NOMO-1 treated with DMSO at 0.1 percent for 48 hours (cell line): Measurements from ENCODE around the gene RIT1.
"Not testable (repeated sequence)": the region's sequence is repeated elsewhere in the genome, so short reads cannot be mapped to it uniquely, and the experiment has no call there.

Experiments
- DNase-seq: peaks from one replicate; lab custom pipeline; 2025; ENCODE audit not compliant: unreplicated experiment; lab: John Stamatoyannopoulos, UW

The RIT1 gene

DNA sequence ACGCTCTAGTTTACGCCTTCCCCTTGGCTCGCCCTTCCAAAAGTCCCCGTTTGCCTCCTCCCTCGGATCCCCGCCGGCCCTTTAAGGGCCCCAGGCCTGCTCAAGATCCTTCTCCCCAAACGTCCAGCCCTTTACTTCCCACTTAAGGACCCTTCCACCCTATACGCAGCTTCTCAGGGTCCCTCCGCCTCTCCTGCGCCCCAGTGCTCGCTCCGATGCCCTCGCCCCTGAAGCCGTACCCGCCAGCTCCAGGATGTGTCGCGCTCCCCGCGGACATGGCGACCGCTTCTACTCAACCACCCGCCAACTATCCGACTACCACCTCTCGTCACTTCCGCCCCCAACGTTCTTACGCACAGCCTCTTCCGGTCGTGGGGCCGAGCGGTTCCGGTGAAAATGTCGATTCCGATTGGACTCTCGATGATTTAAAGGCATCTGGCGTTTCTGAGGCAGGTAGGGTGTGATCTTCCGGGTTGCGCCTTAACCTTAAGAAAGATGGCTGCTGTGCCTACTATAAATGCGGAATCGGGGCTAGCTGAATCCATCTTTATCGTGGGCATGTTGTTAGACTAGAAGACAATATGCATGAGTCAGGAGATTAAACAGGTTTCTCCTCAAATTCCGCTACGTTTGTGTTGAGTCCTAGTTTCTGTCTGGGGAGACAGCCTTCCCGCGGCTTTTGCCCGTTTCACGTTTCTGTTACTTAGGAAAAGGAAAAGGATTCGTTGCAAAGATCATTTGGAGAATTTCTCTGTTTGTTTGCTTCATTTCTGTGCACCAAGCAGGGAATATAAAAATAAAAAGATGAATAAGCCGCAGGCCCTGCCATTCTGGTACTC is 23.2 kb upstream of the RIT1 start, which contains the start of gene KHDC4:
TSS of gene KHDC4 (minus strand) at position 317 of the 839 bp plus-strand sequence. CDS start at position 277, 40 bp downstream.
- DNase-seq: peak; percentile 99

GRCh38 chr1:155933591-155934096 is 22.5 kb upstream of the RIT1 start:
- DNase-seq: peak; percentile 12

- DNase-seq: no peak
Measured at GRCh38 chr1:155932487-155932886, 21.3 kb upstream of the RIT1 start.

- no peak for DNase-seq
Measured at GRCh38 chr1:155932081-155932480, 20.9 kb upstream of the RIT1 start.

GRCh38 chr1:155931332-155932038 is 20.3 kb upstream of the RIT1 start:
- DNase-seq: no peak

GRCh38 chr1:155930725-155931124 is 19.6 kb upstream of the RIT1 start:
- DNase-seq: not testable (repeated sequence)

- no peak for DNase-seq
Measured at GRCh38 chr1:155929057-155929456, 17.9 kb upstream of the RIT1 start.

- no peak for DNase-seq
Measured at GRCh38 chr1:155925506-155925905, 14.4 kb upstream of the RIT1 start.

DNA sequence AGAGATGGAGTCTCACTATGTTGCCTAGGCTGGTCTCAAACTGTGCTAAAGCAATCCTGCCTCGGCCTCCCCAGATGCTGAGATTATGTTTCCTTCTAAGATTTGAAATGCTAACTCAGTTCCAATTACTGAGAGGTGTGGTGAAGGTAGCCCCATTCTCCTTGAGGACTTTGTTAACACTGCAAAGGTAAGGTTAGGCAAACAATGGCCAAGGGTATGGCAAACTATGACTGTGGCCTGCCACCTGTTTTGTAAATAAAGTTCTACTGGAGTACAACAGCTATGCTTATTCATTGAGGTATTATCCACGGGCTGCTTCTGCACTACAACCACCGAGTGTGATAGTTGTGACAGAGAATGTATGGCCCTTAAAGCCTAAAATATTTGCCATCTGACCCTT is 9.6 kb upstream of the RIT1 start:
- no peak for DNase-seq

DNA sequence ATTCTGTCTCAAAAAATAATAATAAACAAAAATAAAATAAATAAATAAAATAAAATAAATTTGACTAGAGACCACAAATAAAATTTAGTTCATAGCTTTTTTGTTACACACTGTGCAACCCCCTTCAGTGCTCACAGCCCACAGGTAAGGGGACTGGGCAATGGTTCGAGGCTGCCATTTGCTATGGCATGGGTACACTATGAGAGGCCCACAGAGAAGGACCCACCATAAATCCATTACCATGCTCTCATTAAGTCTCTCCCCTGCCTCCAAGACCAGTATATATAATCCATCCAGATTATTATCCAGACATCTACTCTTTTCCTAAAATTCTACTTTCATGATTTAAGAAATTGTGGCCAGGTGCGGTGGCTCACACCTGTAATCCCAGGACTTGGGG is 8.7 kb upstream of the RIT1 start:
- DNase-seq: no peak

DNA sequence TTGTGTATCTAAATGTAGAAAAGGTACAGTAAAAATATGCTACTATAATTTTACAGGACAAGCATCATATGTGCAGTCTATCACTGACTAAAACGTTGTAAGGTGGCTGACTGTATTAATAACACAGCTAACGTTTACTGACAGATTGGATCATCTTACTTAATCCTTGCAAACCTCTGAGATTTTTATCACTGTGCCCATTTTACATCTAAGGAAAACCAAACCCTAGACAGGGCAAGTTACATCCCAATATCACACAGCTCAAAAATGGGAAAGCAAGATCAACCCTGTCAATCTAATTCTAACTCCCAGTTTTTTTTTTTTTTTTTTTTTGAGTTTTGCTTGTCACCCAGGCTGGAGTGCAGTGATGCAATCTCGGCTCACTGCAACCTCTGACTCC is 7.5 kb upstream of the RIT1 start:
- DNase-seq: no peak

- DNase-seq: no peak
Measured at GRCh38 chr1:155913969-155914757, 3.0 kb upstream of the RIT1 start.

DNA sequence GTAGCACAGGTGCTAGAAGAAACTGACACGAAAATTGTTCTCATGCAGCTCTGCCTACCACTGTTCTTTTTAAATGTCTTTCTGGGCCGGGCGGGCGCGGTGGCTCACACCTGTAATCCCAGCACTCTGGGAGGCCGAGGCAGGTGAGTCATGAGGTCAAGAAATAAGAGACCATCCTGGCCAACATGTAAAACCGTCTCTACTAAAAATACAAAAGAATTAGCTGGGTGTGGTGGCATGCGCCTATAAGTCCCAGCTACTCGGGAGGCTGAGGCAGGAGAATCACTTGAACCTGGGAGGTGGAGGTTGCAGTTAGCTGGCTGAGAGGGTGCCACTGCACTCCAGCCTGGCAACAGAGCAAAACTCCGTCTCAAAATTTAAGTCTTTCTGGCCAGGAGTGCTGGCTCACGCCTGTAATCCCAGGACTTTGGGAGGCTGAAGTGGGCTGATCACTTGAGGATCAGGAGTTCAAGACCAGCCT is 947 bp upstream of the RIT1 start:
- DNase-seq: no peak

GRCh38 chr1:155910621-155911121 is 478 bp downstream of the RIT1 start:
- DNase-seq: no peak

GRCh38 chr1:155909894-155910293 is 1.3 kb downstream of the RIT1 start:
- DNase-seq: peak; percentile 85

DNA sequence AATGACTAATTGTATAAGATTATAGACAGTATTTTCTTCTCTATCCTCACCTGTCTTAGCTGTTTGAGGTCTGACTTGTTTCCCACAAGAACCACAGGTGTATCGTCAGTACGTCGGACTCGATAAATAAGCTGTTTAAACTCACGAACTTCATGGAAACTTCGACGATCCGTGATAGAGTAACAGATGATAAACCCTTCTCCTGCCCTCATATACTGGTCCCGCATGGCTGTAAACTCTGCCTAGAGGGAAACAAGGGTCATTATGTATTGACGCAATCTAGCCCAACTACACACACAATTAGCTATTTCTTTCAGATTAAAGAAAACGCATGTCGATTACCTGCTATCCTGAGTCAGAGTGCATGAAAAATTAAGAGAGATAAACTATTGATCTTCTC is 6.9 kb downstream of the RIT1 start:
- DNase-seq: no peak

GRCh38 chr1:155900161-155900560 is 11.0 kb downstream of the RIT1 start:
- no peak for DNase-seq

GRCh38 chr1:155899683-155900082 is 11.5 kb downstream of the RIT1 start:
- no peak for DNase-seq

DNA sequence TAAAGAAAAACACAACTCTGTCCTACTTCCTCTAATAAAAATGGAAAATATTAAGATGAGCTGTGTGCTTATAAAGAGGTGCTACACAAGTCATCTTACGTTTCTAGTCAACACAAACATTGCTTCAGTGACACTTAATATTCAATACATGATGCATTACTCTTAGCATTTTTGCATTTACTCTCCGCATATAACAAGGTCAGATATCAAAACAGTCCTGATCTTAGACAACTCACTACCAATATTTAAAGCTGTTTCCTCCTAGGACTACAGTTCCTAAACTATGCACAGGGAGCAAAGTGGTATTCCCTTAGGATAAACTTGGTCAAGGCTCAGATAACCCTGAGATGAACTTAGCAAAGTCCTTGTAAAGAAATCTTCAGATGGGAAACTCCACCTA is 12.3 kb downstream of the RIT1 start:
- DNase-seq: no peak

- DNase-seq: no peak
Measured at GRCh38 chr1:155897746-155898145, 13.4 kb downstream of the RIT1 start.

DNA sequence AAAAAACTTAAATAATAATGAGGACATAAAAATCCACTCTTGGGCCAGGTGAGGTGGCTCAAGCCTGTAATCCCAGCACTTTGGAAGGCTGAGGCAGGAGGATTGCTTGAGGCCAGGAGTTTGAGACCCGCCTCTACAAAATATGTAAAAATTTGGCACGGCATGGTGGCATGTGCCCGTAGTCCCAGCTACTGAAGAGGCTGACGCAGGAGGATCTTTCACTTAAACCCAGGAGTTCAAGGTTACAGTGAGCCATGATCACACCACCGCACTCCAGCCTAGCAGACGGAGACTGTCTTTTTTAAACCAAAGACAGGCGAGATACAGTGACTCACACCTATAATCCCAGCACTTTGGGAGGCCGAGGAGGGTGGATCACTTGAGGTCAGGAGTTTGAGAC is 14.7 kb downstream of the RIT1 start:
- not testable (repeated sequence) for DNase-seq
